ENCODE data around the gene EHBP1.

DNA sequence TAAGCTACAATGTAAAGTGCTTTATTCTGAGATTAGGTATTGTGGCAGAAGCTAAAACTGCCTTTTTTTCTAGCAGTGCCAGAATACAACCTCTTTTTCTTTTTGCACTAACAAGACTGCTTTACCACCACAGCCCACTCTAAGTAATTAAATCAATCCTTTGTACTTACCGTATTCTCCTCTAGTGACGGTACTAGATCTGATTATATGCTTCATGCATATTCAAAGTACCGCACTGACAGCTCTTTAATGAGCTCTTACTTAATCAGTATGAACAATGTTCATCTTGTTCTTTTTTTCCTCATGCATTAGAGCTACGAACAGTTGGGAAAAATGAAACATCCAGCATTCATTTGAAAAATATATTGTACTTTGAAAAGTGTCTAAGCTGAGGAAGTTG is 329.0 kb downstream of the EHBP1 start:
- TF ChIP-seq CTCF (IDR thresholded peaks at IDR 0.05; ENCODE audit: low read length) (no peak), EZH2 (IDR thresholded peaks at IDR 0.05; ENCODE audit: borderline replicate concordance, low read length) (no peak)
